NOMO-1 treated with DMSO at 0.1 percent for 48 hours (cell line): ENCODE data around the gene CCDC57.
A peak's percentile ranks its signal among the peaks of the same experiment; 100 is the strongest.
"Not testable (repeated sequence)": the region's sequence is repeated elsewhere in the genome, so short reads cannot be mapped to it uniquely, and the experiment has no call there.

Source experiments
- DNase-seq: peaks from one replicate; lab custom pipeline; 2025; ENCODE audit not compliant: unreplicated experiment; lab: John Stamatoyannopoulos, UW

Gene CCDC57

DNA sequence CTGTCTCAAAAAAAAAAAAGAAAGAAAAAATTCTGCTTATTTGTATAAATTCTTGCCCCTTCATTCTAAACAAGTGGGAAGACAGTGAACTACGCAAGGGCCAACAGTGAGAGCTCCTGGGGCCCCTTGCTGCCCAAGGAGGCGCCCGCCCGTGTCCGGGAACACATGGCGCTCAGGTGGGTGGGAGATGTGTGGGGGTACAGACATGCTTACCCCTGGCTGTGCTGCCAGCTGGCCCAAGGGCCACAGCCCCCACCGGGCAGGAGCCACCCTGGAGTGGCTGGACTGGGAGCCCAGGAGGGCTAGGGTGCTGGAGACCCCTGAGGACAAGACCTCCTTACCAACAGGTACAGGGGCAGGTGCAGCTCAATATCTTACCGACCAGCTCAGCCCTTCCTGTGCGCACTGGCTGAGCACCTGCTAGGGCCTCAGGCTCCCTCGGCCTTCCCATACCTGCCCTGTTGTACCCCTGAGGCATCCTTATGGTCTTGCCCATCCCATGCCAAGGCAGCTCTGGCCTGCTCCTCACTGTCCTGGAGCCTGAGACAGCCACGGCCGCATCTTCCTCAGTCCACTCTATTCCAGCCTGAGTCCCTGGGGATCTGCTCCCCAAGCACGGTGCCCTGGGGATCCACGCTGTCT, 56.2 kb downstream of the CCDC57 start:
- DNase-seq: no peak

DNA sequence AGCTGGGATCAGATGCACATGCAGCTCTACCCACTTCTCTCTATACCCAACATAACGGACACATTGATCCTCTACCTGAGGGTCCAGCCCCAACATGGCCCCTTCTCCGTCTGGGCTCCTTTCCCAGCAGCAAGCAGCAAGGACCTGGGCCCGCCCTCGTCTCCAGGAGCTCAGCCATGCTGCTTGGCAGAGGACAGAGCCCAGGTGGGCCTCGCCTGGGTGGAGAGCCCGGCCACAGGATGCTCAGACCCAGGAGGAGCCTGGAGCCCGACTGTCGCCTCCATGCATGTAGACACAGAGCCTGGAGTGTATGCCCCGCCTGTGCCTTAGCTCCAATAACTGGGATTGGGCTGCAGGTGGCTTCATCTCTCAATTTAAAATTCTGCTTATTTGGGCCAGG, 57.0 kb downstream of the CCDC57 start:
- DNase-seq: no peak

- DNase-seq: no peak
These were observed 57.7 kb downstream of the CCDC57 start for GRCh38 chr17:82154881-82155331.

GRCh38 chr17:82153745-82154375, 58.8 kb downstream of the CCDC57 start:
- peak; percentile 58 for DNase-seq

GRCh38 chr17:82153295-82153691, 59.3 kb downstream of the CCDC57 start:
- no peak for DNase-seq

- DNase-seq: no peak
These were observed 59.9 kb downstream of the CCDC57 start for GRCh38 chr17:82152556-82153294.

DNA sequence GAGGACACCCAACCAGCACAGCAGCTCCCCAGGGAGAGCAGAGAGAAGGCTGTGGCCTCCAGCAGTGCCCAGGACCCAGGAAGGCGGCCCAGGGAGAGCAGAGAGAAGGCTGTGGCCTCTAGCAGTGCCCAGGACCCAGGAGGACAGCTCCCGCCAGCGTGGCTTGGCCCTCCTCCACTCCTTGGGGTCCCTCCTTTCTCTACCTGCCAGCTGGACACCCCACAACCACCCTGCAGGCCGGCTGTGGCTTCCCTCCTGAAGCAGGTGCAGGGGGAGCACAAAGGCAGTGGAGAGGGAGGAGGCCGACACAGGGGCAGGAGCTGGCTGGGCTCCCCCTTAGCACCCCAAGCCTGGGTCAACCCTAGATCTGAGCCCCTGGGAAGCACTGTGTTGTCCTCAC, 60.5 kb downstream of the CCDC57 start:
- DNase-seq: no peak

DNA sequence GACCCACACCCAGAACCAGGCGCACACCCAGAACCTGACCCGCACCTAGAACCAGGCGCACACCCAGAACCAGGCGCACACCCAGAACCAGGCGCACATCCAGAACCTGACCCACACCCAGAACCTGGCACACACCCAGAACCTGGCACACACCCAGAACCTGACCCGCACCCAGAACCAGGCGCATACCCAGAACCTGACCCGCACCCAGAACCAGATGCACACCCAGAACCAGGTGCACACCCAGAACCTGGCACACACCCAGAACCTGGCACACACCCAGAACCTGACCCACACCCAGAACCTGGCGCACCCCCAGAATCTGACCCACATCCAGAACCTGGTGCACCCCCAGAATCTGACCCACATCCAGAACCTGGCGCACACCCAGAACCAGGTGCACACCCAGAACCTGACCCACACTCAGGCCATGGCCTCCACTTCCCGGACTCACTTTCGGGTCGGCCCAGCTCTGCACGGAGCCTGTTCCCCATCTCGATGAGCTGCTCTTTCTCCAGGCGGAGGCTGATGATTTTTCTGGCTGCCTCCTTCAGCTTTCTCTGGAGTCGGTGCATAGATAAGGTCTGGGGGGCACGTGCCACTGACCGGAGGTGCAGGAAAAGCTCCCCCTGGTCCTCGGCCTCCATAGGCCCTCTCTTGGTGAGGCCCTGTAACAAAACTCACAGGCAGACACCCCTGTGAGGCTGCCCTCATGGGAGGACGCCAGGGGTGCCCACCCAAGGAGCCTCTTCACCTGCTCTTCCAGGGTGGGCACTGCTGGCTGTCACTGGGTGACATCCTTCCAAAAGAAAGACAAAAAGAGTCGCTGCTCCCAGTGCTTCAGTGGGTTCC, 61.3 kb downstream of the CCDC57 start:
- DNase-seq: no peak

DNA sequence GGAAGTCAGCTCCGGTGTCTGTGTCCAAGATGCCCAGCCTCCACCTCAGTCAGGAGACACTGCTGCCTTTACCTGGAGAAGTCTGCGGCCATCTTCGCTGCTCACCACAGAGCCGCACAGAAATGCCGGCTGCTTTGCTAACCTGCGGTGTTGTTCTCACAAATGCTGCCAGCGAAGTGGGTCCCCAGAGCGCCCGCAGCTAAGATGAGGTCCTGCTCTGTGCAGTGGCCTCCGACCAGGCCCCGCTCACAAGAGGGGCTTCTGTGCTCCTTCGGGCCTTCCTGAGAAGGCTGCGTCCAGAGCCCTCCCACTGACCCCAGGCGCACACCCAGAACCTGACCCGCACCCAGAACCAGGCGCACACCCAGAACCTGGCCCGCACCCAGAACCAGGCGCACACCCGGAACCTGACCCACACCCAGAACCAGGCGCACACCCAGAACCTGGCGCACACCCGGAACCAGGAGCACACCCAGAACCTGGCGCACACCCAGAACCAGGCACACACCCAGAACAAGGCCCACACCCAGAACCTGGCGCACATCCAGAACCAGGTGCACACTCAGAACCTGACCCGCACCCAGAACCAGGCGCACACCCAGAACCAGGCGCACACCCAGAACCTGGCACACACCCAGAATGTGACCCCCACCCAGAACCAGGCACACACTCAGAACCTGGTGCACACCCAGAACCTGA, 63.1 kb downstream of the CCDC57 start:
- DNase-seq: no peak

- DNase-seq: no peak
These were observed 63.6 kb downstream of the CCDC57 start for GRCh38 chr17:82148997-82149396.

GRCh38 chr17:82148011-82148410, 64.6 kb downstream of the CCDC57 start:
- no peak for DNase-seq

GRCh38 chr17:82146663-82147654, 65.7 kb downstream of the CCDC57 start:
- DNase-seq: no peak

GRCh38 chr17:82145550-82146155, 67.0 kb downstream of the CCDC57 start:
- no peak for DNase-seq

DNA sequence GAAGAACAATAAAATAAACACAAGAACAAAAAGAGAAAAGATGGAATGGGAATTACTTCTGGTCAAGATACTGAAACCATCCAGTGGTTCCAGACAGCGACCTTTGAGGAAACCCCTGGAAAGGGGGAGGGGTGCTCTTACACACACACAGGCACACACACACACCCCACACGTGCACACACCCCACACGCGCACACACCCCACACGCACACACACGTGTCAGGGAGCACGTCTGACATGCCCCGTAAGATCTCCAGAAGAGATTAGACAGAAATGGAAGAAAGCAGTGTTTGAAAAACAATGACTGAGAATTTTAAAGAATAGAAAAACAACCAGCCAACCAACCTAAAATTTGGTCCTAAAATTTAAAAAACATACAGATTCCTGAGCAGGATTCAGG, 69.3 kb downstream of the CCDC57 start:
- no peak for DNase-seq

DNA sequence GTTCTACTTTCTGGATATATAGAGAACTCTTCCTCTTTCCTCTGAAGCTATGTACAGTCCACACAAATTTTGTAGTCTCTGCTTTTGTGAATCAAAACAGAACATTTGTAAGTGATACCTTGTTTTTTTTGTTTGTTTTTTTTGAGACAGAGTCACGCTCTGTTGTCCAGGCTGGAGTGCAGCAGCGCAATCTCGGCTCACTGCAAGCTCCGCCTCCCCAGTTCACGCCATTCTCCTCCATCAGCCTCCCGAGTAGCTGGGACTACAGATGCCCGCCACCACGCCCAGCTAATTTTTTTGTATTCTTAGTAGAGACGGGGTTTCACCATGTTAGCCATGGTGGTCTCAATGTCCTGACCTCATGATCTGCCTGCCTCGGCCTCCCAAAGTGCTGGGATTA, 72.7 kb downstream of the CCDC57 start:
- DNase-seq: not testable (repeated sequence)

- DNase-seq: no peak
These were observed 74.1 kb downstream of the CCDC57 start for GRCh38 chr17:82138511-82138992.

GRCh38 chr17:82134101-82134500, 78.5 kb downstream of the CCDC57 start:
- DNase-seq: no peak

- DNase-seq: peak; percentile 44
These were observed 79.3 kb downstream of the CCDC57 start for GRCh38 chr17:82133166-82133953.
